Left lung (tissue), 10 donors: ENCODE results near the gene IRAK2. TPM values are rescaled to one million over a fixed set of nuclear protein-coding genes. Genes with fewer than 3 reads are reported as not detected.

Source experiments
- ATAC-seq: fragments of 200-7000 bp; cut with Tn5 transposase; one replicate; pipeline ENCODE4 v1.9.1; 2020; ENCODE audit warnings: moderate library complexity
- DNase-seq, 4 donors: peaks; one replicate each; pipeline ENCODE4 v3.0.0-alpha.2; 2013 to 2020
- H3K27ac ChIP-seq, 2 donors: fragments of 200-600 bp; sonication (generic) in 1 of 2; one replicate each; pipeline versions ENCODE4 v1.5.0 to v1.8.0; 2020 to 2021
- H3K27me3 ChIP-seq, 2 donors: fragments of 200-600 bp; sonication (generic) in 1 of 2; one replicate each; pipeline versions ENCODE4 v1.5.0 to v1.8.0; 2020 to 2021
- H3K36me3 ChIP-seq, 2 donors: fragments of 200-600 bp; sonication (generic) in 1 of 2; one replicate each; pipeline versions ENCODE4 v1.5.0 to v1.8.0; 2020 to 2021
- H3K4me1 ChIP-seq, 2 donors: fragments of 200-600 bp; one replicate each; pipeline ENCODE4 v1.8.0; 2021
- H3K4me3 ChIP-seq, 2 donors: fragments of 200-600 bp; sonication (generic) in 1 of 2; one replicate each; pipeline versions ENCODE4 v1.5.0 to v1.8.0; 2020 to 2021; ENCODE audit warnings: mild to moderate bottlenecking in 1 of 2
- H3K9me3 ChIP-seq, 2 donors: fragments of 200-600 bp; sonication (generic) in 1 of 2; one replicate each; pipeline versions ENCODE4 v1.5.0 to v1.8.0; 2020 to 2021
- CTCF ChIP-seq, 2 donors: fragments of 200-600 bp; sonication (generic) in 1 of 2; IDR thresholded peaks; one replicate each; pipeline versions ENCODE4 v1.5.0 to v1.8.0; 2021; ENCODE audit warnings: antibody characterized with exemption in 2 of 2
- intact Hi-C, 2 donors: fragments of 100-400 bp; cut with DNase I; formaldehyde crosslinking; loops; one replicate each; pipeline versions ENCODE4 v1.11.2 to v1.14.2; 2022
- polyA plus RNA-seq, 6 donors: library from polyadenylated mRNA; unstranded; fragments of 120-200 nt; gene quantifications; one replicate each; pipeline ENCODE4 v1.2.1, GENCODE V29; 2013; ENCODE audit not compliant: insufficient read length in 6 of 6
- total RNA-seq, 2 donors: library from RNA; stranded (reverse); fragmentation: NEBNext Ultra II Directional; extraction: Animal tissue kit (Norgen Biotek cat#: 25700); gene quantifications; one replicate each; pipeline ENCODE4 v1.2.1, GENCODE V29; 2021
- donor health status: DM: no; HTN: yes; CAD: no.
- donor health status: DM: no; HTN: no; CAD: no.

The IRAK2 gene
- total and polyA plus RNA-seq, 8 donors: 1.7 to 8.5 (median 2.5) TPM

GRCh38 chr3:10140996-10141546 is 23.6 kb upstream of the IRAK2 start:
- no peak for ATAC-seq
- peak overlapping the region; percentile 90 to 95 for H3K27ac ChIP-seq
- H3K4me1 ChIP-seq: peaks cover 23 to 41% of the 10 kb centered on the region in 2 donors
- intact Hi-C loops: no loop called here
- H3K9me3 ChIP-seq: no peaks in the 10 kb centered on the region
- no peaks in the 10 kb centered on the region for H3K36me3 ChIP-seq
- DNase-seq: no peak
- H3K27me3 ChIP-seq: no peaks in the 10 kb centered on the region
- no peak for TF ChIP-seq CTCF (IDR thresholded peaks at IDR 0.05)
- peak overlapping the region in 1 of 2 donors; percentile 73 for H3K4me3 ChIP-seq

- no peaks in the 10 kb centered on the region for H3K9me3 ChIP-seq
- H3K4me3 ChIP-seq: peak overlapping the region; percentile 62 to 73
- no peak for DNase-seq
- intact Hi-C loops: no loop called here
- H3K36me3 ChIP-seq: peaks cover 0 to 16% of the 10 kb centered on the region in 2 donors
- peaks cover 23 to 59% of the 10 kb centered on the region in 2 donors for H3K4me1 ChIP-seq
- no peak for TF ChIP-seq CTCF (IDR thresholded peaks at IDR 0.05)
- peak overlapping the region in 1 of 2 donors; percentile 95 for H3K27ac ChIP-seq
- ATAC-seq: no peak
- H3K27me3 ChIP-seq: no peaks in the 10 kb centered on the region
Observed at GRCh38 chr3:10142707-10143560, 21.8 kb upstream of the IRAK2 start.

- peaks cover 0 to 40% of the 10 kb centered on the region in 2 donors for H3K36me3 ChIP-seq
- ATAC-seq (no peak), DNase-seq (no peak)
- peak overlapping the region in 1 of 2 donors; percentile 33 for H3K27ac ChIP-seq
- peaks cover 23 to 66% of the 10 kb centered on the region in 2 donors for H3K4me1 ChIP-seq
- no peak overlapping the region for H3K4me3 ChIP-seq
- intact Hi-C loops: no loop called here
- no peaks in the 10 kb centered on the region for H3K27me3 ChIP-seq
- no peak for TF ChIP-seq CTCF (IDR thresholded peaks at IDR 0.05)
- H3K9me3 ChIP-seq: no peaks in the 10 kb centered on the region
Observed at GRCh38 chr3:10145685-10146084, 19.0 kb upstream of the IRAK2 start.

- Histone ChIP-seq H3K9me3 (no peaks in the 10 kb centered on the region), H3K4me3 (no peak overlapping the region), H3K4me1 (peaks cover 7 to 43% of the 10 kb centered on the region in 2 donors), H3K27me3 (no peaks in the 10 kb centered on the region), H3K36me3 (peaks cover 0 to 75% of the 10 kb centered on the region in 2 donors), H3K27ac (peak overlapping the region in 1 of 2 donors; percentile 61)
- intact Hi-C loops: no loop called here
- no peak for DNase-seq
- no peak for TF ChIP-seq CTCF (IDR thresholded peaks at IDR 0.05)
- ATAC-seq: peak; percentile 59
Observed at GRCh38 chr3:10149226-10149625, 15.5 kb upstream of the IRAK2 start.

- DNase-seq: no peak
- H3K4me3 ChIP-seq: no peak overlapping the region
- H3K9me3 ChIP-seq: no peaks in the 10 kb centered on the region
- H3K27ac ChIP-seq: no peak overlapping the region
- peaks cover 0 to 26% of the 10 kb centered on the region in 2 donors for H3K4me1 ChIP-seq
- H3K36me3 ChIP-seq: peaks cover 0 to 84% of the 10 kb centered on the region in 2 donors
- H3K27me3 ChIP-seq: no peaks in the 10 kb centered on the region
- TF ChIP-seq CTCF (IDR thresholded peaks at IDR 0.05): no peak
- intact Hi-C loops: no loop called here
- ATAC-seq: no peak
Observed at GRCh38 chr3:10150987-10151386, 13.7 kb upstream of the IRAK2 start.
